ENCODE data around the gene CD99L2. TPM values are rescaled to one million over a fixed set of nuclear protein-coding genes. Genes with fewer than 3 reads are reported as not detected.

CD99L2 gene
- total and polyA plus RNA-seq, 2 of the 8 experiments (the other 6 are each of a cell fraction or from before 2014, with no cell fraction given) = 8.0 to 8.5 TPM

DNA sequence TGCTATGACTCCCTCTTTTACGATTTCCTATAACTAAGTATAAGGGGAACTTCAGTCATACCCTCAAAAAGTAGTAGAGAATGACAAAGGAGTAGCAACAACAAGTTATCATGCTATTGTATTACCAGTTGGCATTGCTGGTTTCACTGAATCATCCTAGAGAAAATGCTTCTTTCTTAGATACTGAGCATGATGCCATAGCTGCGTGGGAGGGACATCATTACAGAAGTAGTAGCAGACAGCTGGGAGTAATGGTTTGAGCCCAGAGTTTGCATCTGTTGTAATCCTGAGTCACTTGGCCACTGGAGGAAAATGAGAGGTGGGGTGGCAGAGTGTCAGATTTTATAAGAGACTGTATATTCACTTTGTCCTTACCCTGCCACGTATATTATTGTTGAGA, 166.7 kb downstream of the CD99L2 start (continued):
- TF ChIP-seq, protein P1, sequence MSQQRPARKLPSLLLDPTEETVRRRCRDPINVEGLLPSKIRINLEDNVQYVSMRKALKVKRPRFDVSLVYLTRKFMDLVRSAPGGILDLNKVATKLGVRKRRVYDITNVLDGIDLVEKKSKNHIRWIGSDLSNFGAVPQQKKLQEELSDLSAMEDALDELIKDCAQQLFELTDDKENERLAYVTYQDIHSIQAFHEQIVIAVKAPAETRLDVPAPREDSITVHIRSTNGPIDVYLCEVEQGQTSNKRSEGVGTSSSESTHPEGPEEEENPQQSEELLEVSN (IDR thresholded peaks at IDR 0.05) = no peak
- TF ChIP-seq KDM1A (IDR thresholded peaks at IDR 0.05; ENCODE audit: borderline replicate concordance, low read length) (no peak), KDM5A (IDR thresholded peaks at IDR 0.05; ENCODE audit: low read length) (no peak), TCF12 (IDR thresholded peaks at IDR 0.05; ENCODE audit: low read depth, low read length) (no peak)
